Measurements from ENCODE around the gene NR1H3. TPM values are rescaled to one million over a fixed set of nuclear protein-coding genes. Genes with fewer than 3 reads are reported as not detected.

The NR1H3 gene
- total RNA-seq, 2 donors from 2014 or later, result 15.9 to 23.2 TPM

- Histone ChIP-seq H3K4me1 (peaks cover 0 to 4% of the 10 kb centered on the region in 2 donors), H3K9me3 (no peaks in the 10 kb centered on the region), H3K27me3 (no peaks in the 10 kb centered on the region), H3K36me3 (peaks cover 71% of the 10 kb centered on the region), H3K4me3 (no peak overlapping the region), H3K27ac (no peak overlapping the region)
- TF ChIP-seq CTCF (IDR thresholded peaks at IDR 0.05), result no peak
- no peak for DNase-seq (ENCODE audit: low spot score)
These were observed 15.9 kb upstream of the NR1H3 start for GRCh38 chr11:47241841-47242301.

GRCh38 chr11:47242596-47243192 is 15.1 kb upstream of the NR1H3 start:
- Histone ChIP-seq H3K4me3 (no peak overlapping the region), H3K36me3 (peaks cover 71% of the 10 kb centered on the region), H3K27ac (no peak overlapping the region), H3K4me1 (peaks cover 0 to 12% of the 10 kb centered on the region in 2 donors), H3K27me3 (no peaks in the 10 kb centered on the region), H3K9me3 (no peaks in the 10 kb centered on the region)
- no peak for DNase-seq (ENCODE audit: low spot score)
- TF ChIP-seq CTCF (IDR thresholded peaks at IDR 0.05), result no peak

- H3K4me1 ChIP-seq, result peaks cover 0 to 19% of the 10 kb centered on the region in 2 donors
- no peak for TF ChIP-seq CTCF (IDR thresholded peaks at IDR 0.05)
- no peaks in the 10 kb centered on the region for H3K27me3 ChIP-seq
- no peak for DNase-seq (ENCODE audit: low spot score)
- H3K9me3 ChIP-seq, result no peaks in the 10 kb centered on the region
- H3K27ac ChIP-seq, result no peak overlapping the region
- no peak overlapping the region for H3K4me3 ChIP-seq
- peaks cover 71% of the 10 kb centered on the region for H3K36me3 ChIP-seq
These were observed 14.3 kb upstream of the NR1H3 start for GRCh38 chr11:47243454-47243853.

GRCh38 chr11:47244448-47245350 is 13.1 kb upstream of the NR1H3 start:
- Histone ChIP-seq H3K27ac (no peak overlapping the region), H3K4me3 (no peak overlapping the region), H3K27me3 (no peaks in the 10 kb centered on the region), H3K4me1 (peaks cover 0 to 25% of the 10 kb centered on the region in 2 donors), H3K9me3 (no peaks in the 10 kb centered on the region), H3K36me3 (peaks cover 62% of the 10 kb centered on the region)
- no peak for DNase-seq (ENCODE audit: low spot score)
- TF ChIP-seq CTCF (IDR thresholded peaks at IDR 0.05), result no peak

GRCh38 chr11:47245611-47246357 is 12.0 kb upstream of the NR1H3 start:
- no peak for TF ChIP-seq CTCF (IDR thresholded peaks at IDR 0.05)
- Histone ChIP-seq H3K9me3 (no peaks in the 10 kb centered on the region), H3K27me3 (no peaks in the 10 kb centered on the region), H3K4me1 (peaks cover 0 to 28% of the 10 kb centered on the region in 2 donors), H3K36me3 (peaks cover 51% of the 10 kb centered on the region), H3K4me3 (no peak overlapping the region), H3K27ac (no peak overlapping the region)
- no peak for DNase-seq (ENCODE audit: low spot score)

Measured in right atrium auricular region (tissue), 2 donors.